GM12874 (cell line): ENCODE data around the gene C11orf98.

Source experiments
- TF ChIP-seq, protein P1 (sequence below): IDR thresholded peaks from 2 replicates; pipeline ENCODE4 v1.5.1; 2011; ENCODE audit warnings: low read depth, mild to moderate bottlenecking, control low read depth, low read length, moderate library complexity; ENCODE audit not compliant: insufficient read depth

C11orf98 gene

DNA sequence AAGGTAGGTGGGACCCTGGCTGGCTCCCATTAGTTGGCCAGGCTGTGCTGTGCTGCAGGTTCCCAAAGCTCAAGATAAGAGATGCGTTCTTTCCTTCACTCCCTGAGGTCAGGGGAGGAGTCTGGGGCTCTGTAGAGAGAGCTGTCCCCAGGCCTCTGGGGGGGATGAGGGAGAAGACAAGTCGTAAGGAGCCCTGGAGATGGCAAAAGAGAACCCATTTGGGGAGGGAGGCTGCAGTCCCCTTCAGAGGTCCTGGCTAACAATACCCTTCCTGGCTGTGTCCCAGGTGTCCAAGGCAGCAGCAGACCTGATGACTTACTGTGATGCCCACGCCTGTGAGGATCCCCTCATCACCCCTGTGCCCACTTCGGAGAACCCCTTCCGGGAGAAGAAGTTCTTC is 43.4 kb upstream of the C11orf98 start:
- TF ChIP-seq, protein P1, sequence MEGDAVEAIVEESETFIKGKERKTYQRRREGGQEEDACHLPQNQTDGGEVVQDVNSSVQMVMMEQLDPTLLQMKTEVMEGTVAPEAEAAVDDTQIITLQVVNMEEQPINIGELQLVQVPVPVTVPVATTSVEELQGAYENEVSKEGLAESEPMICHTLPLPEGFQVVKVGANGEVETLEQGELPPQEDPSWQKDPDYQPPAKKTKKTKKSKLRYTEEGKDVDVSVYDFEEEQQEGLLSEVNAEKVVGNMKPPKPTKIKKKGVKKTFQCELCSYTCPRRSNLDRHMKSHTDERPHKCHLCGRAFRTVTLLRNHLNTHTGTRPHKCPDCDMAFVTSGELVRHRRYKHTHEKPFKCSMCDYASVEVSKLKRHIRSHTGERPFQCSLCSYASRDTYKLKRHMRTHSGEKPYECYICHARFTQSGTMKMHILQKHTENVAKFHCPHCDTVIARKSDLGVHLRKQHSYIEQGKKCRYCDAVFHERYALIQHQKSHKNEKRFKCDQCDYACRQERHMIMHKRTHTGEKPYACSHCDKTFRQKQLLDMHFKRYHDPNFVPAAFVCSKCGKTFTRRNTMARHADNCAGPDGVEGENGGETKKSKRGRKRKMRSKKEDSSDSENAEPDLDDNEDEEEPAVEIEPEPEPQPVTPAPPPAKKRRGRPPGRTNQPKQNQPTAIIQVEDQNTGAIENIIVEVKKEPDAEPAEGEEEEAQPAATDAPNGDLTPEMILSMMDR: no peak

DNA sequence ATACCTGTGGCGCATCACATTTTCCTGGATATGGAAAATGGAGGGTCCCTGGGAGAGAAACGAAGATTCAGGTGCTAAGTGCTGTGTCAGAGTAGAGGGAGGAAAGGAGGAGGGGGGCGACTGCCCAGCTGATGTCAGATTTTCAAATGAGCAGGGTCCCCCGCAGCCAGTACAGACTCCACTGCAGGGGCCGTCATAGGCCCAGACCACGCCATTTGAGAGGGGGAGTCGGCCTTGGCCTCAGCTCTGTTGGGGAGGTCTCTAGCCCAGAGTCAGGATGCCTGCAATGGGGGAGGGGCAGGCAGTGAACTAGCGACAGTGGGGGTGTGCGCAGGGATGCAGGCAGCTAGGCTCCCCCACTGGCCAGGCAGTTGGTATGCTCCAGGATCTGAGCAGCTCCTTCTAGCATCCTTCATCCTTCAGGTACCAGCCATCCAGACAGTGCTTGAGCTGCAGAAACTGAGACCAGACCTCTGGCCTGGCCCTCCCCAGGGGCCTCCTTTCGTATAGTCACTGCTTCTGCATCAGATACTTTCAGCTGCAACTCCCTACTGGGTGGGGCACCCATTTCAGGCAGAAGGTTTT is 42.4 kb upstream of the C11orf98 start, which contains the start of the genes BSCL2 and GNG3:
TSS of gene BSCL2 (minus strand) at position 148 of the 585 bp plus-strand sequence. CDS start 229 bp downstream, outside the sequence.
TSS of gene GNG3 (plus strand) at position 400 of the 585 bp plus-strand sequence. CDS start 620 bp downstream, outside the sequence.
- TF ChIP-seq, protein P1: no peak

DNA sequence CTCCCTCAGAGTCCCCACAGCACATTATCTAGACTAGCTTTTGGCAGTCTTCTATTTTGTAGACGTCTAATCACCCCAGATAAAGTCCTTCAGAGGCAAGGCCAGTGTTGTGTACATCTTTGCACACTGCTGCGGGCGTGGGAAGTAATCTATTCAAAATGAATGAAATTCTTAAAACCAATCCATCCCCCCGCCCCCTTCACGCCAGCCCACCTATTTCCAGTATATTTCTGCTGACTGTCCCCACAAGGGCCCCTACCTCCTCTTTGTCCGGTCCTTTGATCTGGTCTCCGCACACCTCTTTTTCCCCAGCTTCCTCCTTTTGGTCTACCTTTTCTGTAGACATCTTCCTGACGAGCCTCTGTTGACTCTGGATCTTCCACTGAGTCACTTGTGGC is 41.8 kb upstream of the C11orf98 start:
- TF ChIP-seq, protein P1: no peak

DNA sequence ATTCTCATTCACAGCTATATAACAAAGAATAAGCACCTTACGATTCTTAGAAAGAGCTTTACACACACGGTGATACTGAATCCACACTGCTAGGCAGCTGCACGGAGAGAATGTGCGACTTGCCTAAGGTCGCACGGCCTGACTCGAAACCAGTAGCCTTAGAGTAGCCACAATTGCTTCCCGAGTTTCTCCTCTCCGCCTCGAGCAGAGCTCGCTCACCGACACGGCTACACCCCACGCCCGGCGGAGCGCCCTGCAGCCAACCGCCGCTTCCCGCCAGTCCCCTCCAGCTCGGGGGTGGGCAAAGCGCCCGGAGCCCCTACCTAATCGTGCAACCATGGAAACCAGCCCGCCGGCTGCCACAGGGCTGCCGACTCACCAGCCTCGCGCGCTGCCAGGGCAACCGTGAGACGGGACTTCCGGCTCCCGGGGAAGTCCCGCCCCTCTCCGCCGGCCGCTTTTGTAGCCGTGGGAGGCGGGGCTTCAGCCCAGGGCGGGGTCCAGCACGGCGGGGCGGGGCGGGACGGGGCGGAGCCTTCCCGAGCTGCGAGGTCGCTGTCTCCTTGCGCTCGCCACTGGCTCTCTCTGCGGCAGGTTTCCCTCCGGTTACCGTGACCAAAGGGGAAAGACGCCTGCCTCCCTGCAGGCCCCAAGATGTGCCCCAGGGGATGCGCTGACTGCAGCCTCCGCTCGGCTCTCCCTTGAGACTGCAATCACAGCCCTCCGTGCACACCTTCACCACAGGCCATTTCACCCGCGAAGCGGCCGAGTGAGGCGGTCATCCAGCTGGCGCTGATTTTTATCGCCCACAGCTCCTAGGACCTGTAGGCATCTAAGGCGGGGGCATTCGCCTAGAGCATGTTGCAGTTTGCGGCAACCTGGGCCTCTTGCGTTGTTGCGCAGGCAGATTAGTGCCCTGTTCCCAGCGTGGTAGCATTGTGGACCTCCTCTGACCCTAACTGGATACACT is 41.2 kb upstream of the C11orf98 start:
- TF ChIP-seq, protein P1: no peak

DNA sequence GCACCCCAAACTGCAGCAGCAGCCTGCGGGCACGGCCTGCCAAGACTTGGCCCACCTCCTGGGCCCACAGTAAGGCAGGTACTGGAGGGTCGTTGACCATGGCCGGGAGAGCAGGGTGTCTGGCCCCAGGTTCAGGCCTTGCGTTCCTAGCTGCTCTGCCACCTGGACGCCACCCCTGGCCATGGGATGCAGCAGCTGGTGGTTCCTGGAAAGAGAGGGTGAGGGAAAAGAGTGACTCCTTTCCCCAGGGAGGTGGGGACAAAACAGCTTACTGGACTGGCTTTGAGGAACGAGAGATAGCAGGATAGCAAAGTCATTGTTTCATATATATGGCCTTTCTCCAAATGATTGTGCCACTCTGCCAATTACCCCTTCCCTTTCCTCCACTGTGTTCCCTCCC is 40.4 kb upstream of the C11orf98 start:
- TF ChIP-seq, protein P1: no peak

DNA sequence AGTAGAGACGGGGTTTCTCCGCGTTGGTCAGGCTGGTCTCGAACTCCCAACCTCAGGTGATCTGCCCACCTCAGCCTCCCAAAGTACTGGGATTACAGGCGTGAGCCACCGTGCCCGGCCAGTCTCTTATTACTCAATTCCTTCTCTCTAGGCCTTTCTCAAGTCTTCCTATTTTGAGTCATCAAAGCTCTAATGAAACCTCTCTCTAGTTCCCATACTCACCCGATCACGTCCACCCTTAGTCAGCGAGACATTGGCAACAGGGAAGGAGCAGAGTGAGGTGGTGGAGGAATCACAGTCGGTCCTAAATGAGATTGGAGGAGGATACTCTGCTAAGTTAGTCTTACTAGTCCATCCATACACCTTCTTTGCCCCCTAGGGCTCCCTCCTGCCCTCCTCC is 37.2 kb upstream of the C11orf98 start:
- TF ChIP-seq, protein P1: no peak

DNA sequence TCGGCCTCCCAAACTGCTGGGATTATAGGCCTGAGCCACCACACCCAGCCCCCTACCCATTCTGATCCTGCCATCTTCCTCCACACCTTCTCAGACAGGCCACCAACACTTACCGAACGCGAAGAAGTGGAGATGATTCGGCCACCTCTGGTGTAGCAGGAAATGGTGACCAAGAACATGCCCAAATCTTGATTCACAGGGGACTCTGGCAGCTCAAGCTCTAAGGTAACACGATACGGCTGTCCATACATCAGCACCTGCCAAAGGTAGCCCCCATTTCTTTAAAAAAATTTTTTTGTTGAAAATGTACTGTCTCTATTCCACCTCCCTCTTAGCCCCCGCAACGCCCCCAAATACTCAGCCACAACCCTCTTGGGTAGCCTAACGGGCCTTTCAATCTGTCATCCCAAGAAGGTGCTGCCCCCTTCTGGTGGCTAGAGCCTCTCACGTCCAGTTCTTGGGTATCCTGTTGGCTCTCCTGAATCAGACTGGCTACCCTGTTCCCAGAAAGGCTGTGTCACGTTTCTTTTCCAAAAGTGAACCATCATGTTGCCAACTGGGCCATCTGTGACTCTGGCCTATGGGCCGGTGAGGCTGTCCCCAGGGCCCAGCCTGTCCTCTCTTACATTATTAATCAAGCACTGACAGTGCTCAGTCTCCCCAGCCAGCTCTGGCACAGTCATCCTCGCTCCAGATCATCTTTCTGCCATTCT is 29.6 kb upstream of the C11orf98 start:
- TF ChIP-seq, protein P1: peak; percentile 77
